Keratinocyte (primary cell): ENCODE data around the gene PDK2.

Source experiments
- CTCF ChIP-seq, 3 experiments: IDR thresholded peaks in 1 of 3; conservative IDR thresholded peaks in 1 of 3; optimal IDR thresholded peaks in 1 of 3; 2 replicates in 2 of 3; 3 replicates in 1 of 3; pipeline versions ENCODE3 to v1.5.1; 2011; ENCODE audit warnings: low read length in 3 of 3, mild to moderate bottlenecking in 3 of 3, moderate library complexity in 2 of 3, control low read depth in 1 of 3, inconsistent platforms in 1 of 3; ENCODE audit not compliant: insufficient read depth in 2 of 3; ENCODE audit errors: extremely low read depth in 1 of 3
- EZH2 ChIP-seq: IDR thresholded peaks from one replicate; pipeline ENCODE4 v1.6.1; 2012; ENCODE audit warnings: inconsistent platforms, mild to moderate bottlenecking, low read length, moderate library complexity

GRCh38 chr17:50057521-50057991 is 37.6 kb upstream of the PDK2 start:
- no peak for TF ChIP-seq CTCF (optimal IDR thresholded peaks at IDR 0.05 in 1 of 3, IDR thresholded peaks at IDR 0.05 in 1 of 3, conservative IDR thresholded peaks at IDR 0.05 in 1 of 3; ENCODE audit: extremely low read depth in 1 of 3, insufficient read depth in 2 of 3, low read length in 3 of 3)
- no peak for TF ChIP-seq EZH2
